HEK293 (cell line): ENCODE data around the gene ACKR1.

Experiments
- MYNN ChIP-seq: fragments of 450-650 bp; formaldehyde crosslinking; IDR thresholded peaks from 2 replicates; pipeline ENCODE4 v1.5.1; 2016; ENCODE audit warnings: missing biosample characterization, missing genetic modification characterization, borderline replicate concordance
- ZFHX2 ChIP-seq: fragments of 450-650 bp; formaldehyde crosslinking; conservative IDR thresholded peaks from 2 replicates; pipeline ENCODE4 v1.5.1; 2016; ENCODE audit warnings: missing biosample characterization, missing genetic modification characterization
- ZFP69B ChIP-seq: fragments of 450-650 bp; formaldehyde crosslinking; IDR thresholded peaks from 2 replicates; pipeline ENCODE4 v1.5.1; 2016; ENCODE audit warnings: missing biosample characterization, missing genetic modification characterization
- ZNF837 ChIP-seq: fragments of 450-650 bp; formaldehyde crosslinking; IDR thresholded peaks from 2 replicates; pipeline ENCODE4 v1.5.1; 2016; ENCODE audit warnings: missing biosample characterization, missing genetic modification characterization
- TF ChIP-seq, protein P1 (sequence below): fragments of 450-650 bp; formaldehyde crosslinking; IDR thresholded peaks from 2 replicates; pipeline ENCODE4 v1.5.1; 2017; ENCODE audit warnings: missing biosample characterization, missing genetic modification characterization
- TF ChIP-seq, protein P2 (sequence below): fragments of 450-650 bp; formaldehyde crosslinking; IDR thresholded peaks from 2 replicates; pipeline ENCODE4 v1.5.1; 2016; ENCODE audit warnings: missing biosample characterization, missing genetic modification characterization
- TF ChIP-seq, protein P3 (sequence below): sonication (generic); formaldehyde crosslinking; IDR thresholded peaks from 2 replicates; pipeline ENCODE4 v1.8.1; 2022; ENCODE audit warnings: mild to moderate bottlenecking, moderate library complexity, missing genetic modification reagents
- TF ChIP-seq, protein P4 (sequence below): fragments of 450-650 bp; IDR thresholded peaks from 2 replicates; pipeline ENCODE4 v1.5.1; 2018; ENCODE audit warnings: missing biosample characterization, missing genetic modification characterization

DNA sequence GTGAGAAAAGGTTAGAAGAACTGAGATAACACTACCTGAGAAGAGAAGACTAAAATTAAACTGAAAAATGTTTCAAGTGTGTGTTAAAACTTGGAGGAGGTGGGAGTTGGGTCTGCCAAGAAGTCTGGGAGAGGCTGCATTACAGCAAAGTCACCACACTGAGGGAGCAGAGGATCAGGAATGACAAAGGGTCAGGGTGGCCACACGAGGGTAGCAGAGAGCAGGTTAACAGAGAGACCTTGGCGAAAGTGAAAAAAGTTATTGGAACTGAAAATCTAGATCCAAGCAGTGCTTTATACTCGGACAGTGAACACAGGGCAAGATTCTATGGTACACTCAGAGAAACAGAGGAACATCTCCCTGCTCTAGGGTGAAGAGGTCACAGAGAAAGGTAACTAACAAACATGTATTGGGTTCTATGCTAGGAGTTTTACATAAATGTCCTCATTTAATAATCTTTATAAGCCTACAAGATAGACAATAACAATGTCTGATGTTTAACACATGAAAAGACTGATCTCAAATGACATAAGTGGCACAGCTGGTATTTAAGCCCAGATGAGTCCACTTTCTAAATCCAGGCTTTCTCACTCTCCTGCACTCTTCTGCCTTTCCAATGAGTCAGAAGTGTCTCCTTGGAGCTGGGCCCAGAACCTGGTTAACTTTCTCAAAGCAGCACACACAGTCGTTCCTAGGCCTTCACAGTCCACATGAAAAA is 43.5 kb upstream of the ACKR1 start:
- TF ChIP-seq ZFHX2 (tag by site-specific recombination) (no peak), ZNF837 (no peak), MYNN (tag by site-specific recombination) (no peak), ZFP69B (no peak)
- TF ChIP-seq, protein P1, sequence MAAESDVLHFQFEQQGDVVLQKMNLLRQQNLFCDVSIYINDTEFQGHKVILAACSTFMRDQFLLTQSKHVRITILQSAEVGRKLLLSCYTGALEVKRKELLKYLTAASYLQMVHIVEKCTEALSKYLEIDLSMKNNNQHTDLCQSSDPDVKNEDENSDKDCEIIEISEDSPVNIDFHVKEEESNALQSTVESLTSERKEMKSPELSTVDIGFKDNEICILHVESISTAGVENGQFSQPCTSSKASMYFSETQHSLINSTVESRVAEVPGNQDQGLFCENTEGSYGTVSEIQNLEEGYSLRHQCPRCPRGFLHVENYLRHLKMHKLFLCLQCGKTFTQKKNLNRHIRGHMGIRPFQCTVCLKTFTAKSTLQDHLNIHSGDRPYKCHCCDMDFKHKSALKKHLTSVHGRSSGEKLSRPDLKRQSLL = no peak
- TF ChIP-seq, protein P2, sequence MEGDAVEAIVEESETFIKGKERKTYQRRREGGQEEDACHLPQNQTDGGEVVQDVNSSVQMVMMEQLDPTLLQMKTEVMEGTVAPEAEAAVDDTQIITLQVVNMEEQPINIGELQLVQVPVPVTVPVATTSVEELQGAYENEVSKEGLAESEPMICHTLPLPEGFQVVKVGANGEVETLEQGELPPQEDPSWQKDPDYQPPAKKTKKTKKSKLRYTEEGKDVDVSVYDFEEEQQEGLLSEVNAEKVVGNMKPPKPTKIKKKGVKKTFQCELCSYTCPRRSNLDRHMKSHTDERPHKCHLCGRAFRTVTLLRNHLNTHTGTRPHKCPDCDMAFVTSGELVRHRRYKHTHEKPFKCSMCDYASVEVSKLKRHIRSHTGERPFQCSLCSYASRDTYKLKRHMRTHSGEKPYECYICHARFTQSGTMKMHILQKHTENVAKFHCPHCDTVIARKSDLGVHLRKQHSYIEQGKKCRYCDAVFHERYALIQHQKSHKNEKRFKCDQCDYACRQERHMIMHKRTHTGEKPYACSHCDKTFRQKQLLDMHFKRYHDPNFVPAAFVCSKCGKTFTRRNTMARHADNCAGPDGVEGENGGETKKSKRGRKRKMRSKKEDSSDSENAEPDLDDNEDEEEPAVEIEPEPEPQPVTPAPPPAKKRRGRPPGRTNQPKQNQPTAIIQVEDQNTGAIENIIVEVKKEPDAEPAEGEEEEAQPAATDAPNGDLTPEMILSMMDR = peak; percentile 97
- TF ChIP-seq, protein P3, sequence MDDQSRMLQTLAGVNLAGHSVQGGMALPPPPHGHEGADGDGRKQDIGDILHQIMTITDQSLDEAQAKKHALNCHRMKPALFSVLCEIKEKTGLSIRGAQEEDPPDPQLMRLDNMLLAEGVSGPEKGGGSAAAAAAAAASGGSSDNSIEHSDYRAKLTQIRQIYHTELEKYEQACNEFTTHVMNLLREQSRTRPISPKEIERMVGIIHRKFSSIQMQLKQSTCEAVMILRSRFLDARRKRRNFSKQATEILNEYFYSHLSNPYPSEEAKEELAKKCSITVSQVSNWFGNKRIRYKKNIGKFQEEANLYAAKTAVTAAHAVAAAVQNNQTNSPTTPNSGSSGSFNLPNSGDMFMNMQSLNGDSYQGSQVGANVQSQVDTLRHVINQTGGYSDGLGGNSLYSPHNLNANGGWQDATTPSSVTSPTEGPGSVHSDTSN (CRISPR knock-in tag) = no peak
- TF ChIP-seq, protein P4, sequence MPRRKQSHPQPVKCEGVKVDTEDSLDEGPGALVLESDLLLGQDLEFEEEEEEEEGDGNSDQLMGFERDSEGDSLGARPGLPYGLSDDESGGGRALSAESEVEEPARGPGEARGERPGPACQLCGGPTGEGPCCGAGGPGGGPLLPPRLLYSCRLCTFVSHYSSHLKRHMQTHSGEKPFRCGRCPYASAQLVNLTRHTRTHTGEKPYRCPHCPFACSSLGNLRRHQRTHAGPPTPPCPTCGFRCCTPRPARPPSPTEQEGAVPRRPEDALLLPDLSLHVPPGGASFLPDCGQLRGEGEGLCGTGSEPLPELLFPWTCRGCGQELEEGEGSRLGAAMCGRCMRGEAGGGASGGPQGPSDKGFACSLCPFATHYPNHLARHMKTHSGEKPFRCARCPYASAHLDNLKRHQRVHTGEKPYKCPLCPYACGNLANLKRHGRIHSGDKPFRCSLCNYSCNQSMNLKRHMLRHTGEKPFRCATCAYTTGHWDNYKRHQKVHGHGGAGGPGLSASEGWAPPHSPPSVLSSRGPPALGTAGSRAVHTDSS (tag by site-specific recombination) = no peak
